GM12891 (cell line): ENCODE measurements around the gene SETD5.

ENCODE experiments used
- DNase-seq: peaks from one replicate; pipeline ENCODE4 v3.0.0; 2011; ENCODE audit warnings: low spot score; ENCODE audit not compliant: insufficient read length
- FAIRE-seq: peaks from 2 replicates; lab custom pipeline; 2011; peaks lifted over from hg19 to GRCh38; lab: Jason Lieb, UNC
- PAX5 ChIP-seq: IDR thresholded peaks from 2 replicates; pipeline ENCODE4 v1.6.1; 2011; ENCODE audit warnings: low read length, moderate library complexity, mild to moderate bottlenecking; ENCODE audit not compliant: insufficient read depth, severe bottlenecking
- POLR2A ChIP-seq: IDR thresholded peaks from 2 replicates; pipeline ENCODE4 v1.6.1; 2011; ENCODE audit warnings: low read depth, low read length, control low read depth
- POLR2AphosphoS5 ChIP-seq: IDR thresholded peaks from 2 replicates; pipeline ENCODE4 v1.6.1; 2011; ENCODE audit warnings: low read depth, low read length, control low read depth
- POU2F2 ChIP-seq: IDR thresholded peaks from 2 replicates; pipeline ENCODE4 v1.6.1; 2011; ENCODE audit warnings: low read depth, mild to moderate bottlenecking, control low read depth, low read length, moderate library complexity
- SPI1 ChIP-seq: IDR thresholded peaks from 2 replicates; pipeline ENCODE4 v1.6.1; 2011; ENCODE audit warnings: low read depth, low read length, control low read depth
- TAF1 ChIP-seq: IDR thresholded peaks from 2 replicates; pipeline ENCODE4 v1.6.1; 2011; ENCODE audit warnings: low read depth, low read length, control low read depth

The SETD5 gene

GRCh38 chr3:9448643-9449042, 51.2 kb downstream of the SETD5 start:
- DNase-seq: no peak
- no peak for FAIRE-seq
- TF ChIP-seq TAF1: no peak
- TF ChIP-seq POLR2AphosphoS5: no peak
- TF ChIP-seq POU2F2: no peak
- TF ChIP-seq PAX5: no peak
- TF ChIP-seq SPI1: no peak
- no peak for TF ChIP-seq POLR2A

DNA sequence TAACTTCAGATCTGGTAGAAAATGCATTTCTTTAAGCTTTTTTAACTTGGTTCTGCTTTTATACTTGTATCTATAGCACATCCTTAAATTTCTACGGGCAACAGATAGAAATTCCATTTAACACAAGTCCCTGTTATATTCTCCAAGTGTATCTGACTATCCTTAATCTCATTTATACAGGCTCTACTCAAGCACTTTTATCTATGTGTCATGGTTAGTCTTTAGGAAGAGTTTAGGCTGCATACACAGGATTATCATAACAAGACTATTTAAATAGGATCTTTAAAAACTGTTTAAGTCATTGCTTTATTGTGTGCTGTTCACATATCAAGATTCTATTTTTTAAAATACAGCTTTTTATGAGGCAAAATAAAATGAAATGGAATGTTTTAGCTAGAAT, 52.7 kb downstream of the SETD5 start:
- FAIRE-seq (no peak), DNase-seq (no peak)
- TF ChIP-seq TAF1 (no peak), PAX5 (no peak), POLR2A (no peak)

- DNase-seq (no peak), FAIRE-seq (no peak)
- TF ChIP-seq SPI1 (no peak), PAX5 (no peak), POU2F2 (no peak), POLR2AphosphoS5 (no peak), TAF1 (no peak), POLR2A (no peak)
These were observed 53.6 kb downstream of the SETD5 start for GRCh38 chr3:9450991-9451390.

- TF ChIP-seq SPI1 (no peak), POU2F2 (no peak), PAX5 (no peak), POLR2AphosphoS5 (no peak), TAF1 (no peak), POLR2A (no peak)
- FAIRE-seq (no peak), DNase-seq (no peak)
These were observed 55.0 kb downstream of the SETD5 start for GRCh38 chr3:9452417-9452816.

DNA sequence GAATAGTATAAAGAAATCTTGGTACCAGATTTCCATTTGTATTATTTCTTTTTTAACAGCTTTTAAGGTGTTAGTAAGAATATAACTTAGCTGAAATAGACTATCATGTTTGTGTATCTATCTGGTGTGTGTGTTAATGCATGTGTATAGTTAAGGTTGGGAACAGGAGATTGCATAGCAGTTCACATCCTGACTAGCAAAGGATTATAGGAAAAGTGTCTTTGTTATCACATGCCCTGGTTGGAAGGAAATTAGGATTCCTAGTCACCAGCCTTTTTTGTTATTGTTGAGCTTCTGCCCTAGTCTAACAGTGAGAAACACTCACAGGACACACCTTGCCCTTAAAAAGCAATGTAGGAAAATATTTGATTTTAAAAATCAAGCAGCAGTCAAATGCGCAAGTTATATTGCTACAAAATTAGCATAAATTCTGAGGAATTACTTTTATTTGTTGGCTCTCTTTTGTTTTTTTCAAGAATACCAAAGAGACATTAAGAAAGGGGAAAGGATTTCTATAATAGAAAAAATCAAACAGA, 58.2 kb downstream of the SETD5 start:
- no peak for FAIRE-seq
- no peak for TF ChIP-seq POLR2A
- no peak for TF ChIP-seq POLR2AphosphoS5
- no peak for TF ChIP-seq PAX5
- no peak for DNase-seq

GRCh38 chr3:9467451-9467850, 70.0 kb downstream of the SETD5 start:
- peak; percentile 35 for FAIRE-seq

GRCh38 chr3:9468460-9468859, 71.0 kb downstream of the SETD5 start:
- TF ChIP-seq POLR2A: no peak
- no peak for TF ChIP-seq TAF1
- no peak for TF ChIP-seq POLR2AphosphoS5
- TF ChIP-seq POU2F2: no peak
- no peak for TF ChIP-seq PAX5
- TF ChIP-seq SPI1: no peak
- DNase-seq: no peak
- no peak for FAIRE-seq

More at GRCh38 chr3:9467451-9467850, 70.0 kb downstream of the SETD5 start:
- TF ChIP-seq TAF1 (no peak), PAX5 (no peak), POLR2AphosphoS5 (peak; percentile 35; the same call in 1 of the 2 replicates), POLR2A (no peak; the same call in 1 of the 2 replicates)
- DNase-seq: no peak

- TF ChIP-seq SPI1: no peak
- no peak for TF ChIP-seq POLR2AphosphoS5
- no peak for TF ChIP-seq TAF1
- TF ChIP-seq PAX5: no peak
- TF ChIP-seq POLR2A: no peak
- no peak for TF ChIP-seq POU2F2
- FAIRE-seq (no peak), DNase-seq (no peak)
These were observed 72.6 kb downstream of the SETD5 start for GRCh38 chr3:9469986-9470385.

- no peak for TF ChIP-seq POLR2A
- TF ChIP-seq POLR2AphosphoS5: no peak
- TF ChIP-seq SPI1: no peak
- no peak for TF ChIP-seq POU2F2
- no peak for TF ChIP-seq PAX5
- TF ChIP-seq TAF1: no peak
- FAIRE-seq: no peak
- no peak for DNase-seq
These were observed 76.2 kb downstream of the SETD5 start for GRCh38 chr3:9473496-9474065.

DNA sequence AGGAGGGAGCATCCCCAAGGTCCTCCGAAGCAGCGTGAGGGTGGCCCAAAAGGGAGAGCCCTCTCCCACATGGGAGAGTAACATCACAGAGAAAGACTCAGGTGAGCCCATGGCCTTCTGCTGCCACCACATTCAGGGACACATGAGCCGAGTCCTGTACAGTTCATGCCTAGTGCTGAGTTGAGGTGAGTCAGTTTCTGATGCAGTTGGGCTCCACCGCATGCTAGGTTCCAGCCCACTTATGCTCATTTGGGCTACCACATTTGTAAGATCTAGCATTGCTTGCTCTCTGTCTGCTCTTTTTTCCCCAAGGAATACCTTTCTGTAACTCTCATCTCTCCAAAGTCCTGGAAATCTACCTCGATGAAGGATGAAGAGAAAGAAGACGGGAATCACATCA, 77.1 kb downstream of the SETD5 start:
- TF ChIP-seq POLR2A (no peak), POU2F2 (no peak), SPI1 (no peak), TAF1 (no peak), PAX5 (no peak), POLR2AphosphoS5 (no peak)
- DNase-seq (no peak), FAIRE-seq (no peak)

DNA sequence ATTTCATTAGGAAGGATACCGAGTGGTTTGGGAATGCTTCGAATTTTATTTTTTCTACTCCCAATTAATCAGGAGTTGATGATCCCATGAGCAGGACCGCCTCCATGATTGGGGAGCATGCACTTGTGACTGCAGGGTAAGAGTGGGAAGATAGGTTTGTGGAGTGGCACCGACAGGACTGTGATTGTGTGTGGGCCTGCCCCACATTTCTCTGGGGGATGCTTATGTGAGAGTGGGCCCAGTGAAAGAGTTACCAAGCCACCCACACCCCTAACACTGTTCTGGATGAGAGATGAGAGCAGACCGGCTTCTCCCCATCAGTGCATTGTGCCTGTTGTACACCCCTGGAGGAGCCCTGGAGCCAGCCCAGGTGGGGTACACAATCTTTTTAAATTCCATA, 79.5 kb downstream of the SETD5 start:
- no peak for FAIRE-seq

More for the DNA sequence above, 79.5 kb downstream of the SETD5 start:
- TF ChIP-seq POU2F2 (no peak), POLR2A (no peak), SPI1 (no peak), PAX5 (no peak), POLR2AphosphoS5 (no peak), TAF1 (no peak)
- DNase-seq: no peak
